HG02798 (cell line): ENCODE measurements around the gene DOCK1.
"Not testable (repeated sequence)": the region's sequence is repeated elsewhere in the genome, so short reads cannot be mapped to it uniquely, and the experiment has no call there.

Experiments used
- ATAC-seq: cut with Tn5 transposase; IDR thresholded peaks from one replicate; pipeline ENCODE4 v1.9.1; 2021; ENCODE audit warnings: mild to moderate bottlenecking; ENCODE audit not compliant: unreplicated experiment, poor library complexity

DOCK1 gene

DNA sequence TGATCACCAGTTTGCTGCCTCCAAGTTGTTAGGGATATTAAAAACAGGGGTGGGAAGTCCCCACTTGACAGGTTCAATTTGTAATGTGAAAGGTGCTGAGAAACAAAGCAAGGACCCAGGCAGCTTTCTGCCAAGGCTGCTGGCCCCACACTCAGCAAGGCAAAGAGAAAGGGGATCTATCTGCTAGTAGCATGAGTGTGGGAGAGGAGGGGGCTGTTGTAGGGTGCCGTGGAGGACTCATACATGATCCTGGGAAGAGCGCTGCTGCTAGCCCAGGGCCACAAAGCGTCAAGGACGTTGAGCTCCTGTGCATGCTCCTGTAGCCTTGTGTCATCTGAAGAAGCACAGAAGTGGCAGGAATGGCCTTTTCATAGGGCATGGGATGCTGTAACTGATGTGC lies 387.7 kb downstream of the DOCK1 start:
- ATAC-seq: no peak

DNA sequence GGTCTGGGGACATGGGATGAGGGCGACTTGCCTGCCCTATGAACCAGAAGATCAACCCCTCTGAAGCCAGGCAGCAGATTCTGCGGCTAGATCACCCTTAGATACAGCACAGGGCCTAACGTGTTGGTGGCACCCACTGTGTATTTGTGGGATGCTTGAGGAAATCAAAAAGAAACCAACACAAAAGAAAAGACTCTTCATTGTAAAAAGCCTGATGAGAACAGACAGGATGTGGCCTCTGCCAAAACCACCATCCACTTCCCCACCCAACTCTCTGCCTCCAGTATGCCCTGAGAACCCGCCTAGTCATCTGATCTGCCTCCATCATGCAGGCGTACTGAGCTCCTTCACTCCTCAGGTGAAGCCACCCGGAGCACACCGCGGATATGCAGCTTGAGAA lies 388.4 kb downstream of the DOCK1 start:
- no peak for ATAC-seq

DNA sequence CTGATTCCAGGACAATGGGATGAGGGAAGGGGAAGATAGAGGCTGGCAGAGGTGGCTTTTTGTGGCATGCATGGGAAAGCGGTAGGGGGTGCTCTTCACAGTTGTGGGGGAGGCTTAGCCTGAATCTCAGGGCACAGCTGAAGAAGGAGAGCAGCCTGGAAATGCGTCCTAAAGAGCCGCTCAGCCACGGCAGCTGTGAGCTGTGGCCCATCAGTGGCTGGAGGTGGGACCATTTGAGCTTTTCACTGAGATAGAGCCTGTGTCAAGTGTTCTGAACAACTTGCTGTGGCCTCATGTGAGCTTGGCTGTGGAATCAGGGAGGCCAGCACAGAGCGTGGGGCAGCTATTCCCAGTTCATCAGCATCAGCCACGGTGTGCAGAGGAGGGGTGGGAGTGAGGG lies 391.5 kb downstream of the DOCK1 start:
- ATAC-seq: no peak

DNA sequence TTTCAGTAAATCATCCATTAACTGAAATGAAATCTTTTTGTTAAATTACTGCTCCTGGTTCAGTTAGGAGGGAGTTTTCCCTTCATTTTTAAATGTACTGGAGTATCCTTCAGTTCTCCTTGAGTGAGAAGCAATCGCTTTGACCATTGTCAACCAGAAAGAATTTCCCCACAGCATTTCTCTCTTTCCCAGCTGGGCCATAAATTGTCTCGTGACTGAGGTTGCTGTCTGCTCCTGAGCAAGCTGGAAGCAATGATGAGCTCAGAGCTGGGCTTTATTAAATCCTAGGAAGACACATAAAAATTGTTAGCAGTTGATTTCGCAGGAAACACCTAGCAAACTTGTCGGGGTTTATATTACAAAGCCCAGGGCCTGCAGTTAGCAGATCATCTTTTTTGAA lies 393.2 kb downstream of the DOCK1 start:
- no peak for ATAC-seq

DNA sequence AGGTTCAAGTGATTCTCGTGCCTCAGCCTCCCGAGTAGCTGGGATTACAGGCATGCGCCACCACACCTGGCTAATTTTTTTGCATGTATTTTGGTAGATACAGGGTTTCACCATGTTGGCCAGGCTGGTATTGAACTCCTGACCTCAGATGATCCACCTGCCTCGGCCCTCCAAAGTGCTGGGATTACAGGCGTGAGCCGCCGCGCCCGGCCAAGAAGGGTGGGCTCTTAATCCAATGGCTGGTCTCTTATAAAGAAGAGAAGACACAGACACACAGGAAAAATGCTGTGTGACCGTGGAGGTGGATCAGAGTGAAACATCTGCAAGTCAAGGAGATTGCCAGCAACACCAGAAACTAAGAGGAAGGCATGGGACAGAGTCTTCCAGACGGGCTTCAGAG lies 394.0 kb downstream of the DOCK1 start:
- ATAC-seq: not testable (repeated sequence)

DNA sequence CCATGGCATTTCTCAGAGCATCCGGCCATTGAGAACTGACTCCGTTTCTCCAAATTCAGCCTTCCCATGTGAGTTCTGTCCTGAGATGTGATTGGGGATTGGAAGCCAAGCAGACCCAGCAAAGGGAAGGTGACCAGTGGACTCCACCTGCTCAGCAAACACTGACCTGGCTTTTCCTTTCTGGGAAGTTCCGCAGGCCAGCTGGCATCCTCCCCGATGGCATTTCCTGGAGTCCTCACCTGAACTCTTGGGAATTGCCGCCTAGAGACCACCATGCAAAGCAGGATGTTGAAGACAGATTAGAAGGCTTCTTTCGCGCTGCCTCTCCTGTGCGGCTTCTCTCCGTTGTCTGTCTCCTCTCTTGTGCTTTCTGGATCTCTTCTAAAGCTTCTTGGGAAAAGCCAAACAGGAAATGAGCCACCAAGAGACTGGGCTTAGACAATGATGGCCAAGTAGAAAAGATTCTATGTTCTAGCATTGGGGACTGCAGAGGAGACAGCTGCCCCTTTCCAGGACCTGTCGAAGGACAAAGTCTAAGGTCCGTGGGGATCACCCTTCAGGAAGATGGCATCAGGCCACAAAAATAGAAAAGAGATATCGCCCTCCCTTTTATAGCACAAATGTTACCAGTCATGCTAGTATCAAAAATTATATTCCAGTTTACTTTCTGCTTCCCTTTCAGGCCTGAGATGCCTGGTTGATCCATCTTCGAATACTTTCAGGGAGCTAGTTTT lies 394.9 kb downstream of the DOCK1 start:
- no peak for ATAC-seq

DNA sequence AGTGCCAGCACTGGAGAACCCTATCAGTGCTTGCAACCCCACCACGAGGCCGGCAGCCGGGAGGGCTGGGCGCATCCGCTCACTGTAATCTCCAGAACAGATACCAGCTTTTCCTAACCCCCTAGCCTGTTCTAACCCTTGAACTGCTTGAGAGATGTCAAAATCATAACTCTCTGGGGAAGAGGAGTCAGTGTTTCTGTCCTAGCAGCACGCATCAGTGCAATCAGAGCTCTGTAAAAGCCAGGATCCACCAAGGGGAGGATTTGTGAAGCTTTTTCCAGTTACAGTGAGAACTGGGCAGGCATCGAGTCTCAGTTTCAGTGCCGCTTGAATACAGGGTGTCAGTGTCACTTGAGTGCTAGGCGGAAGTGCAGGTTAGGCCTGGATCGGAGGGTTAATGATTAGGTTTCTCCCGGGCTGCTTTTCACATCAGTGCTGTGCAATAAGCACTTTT lies 395.7 kb downstream of the DOCK1 start:
- no peak for ATAC-seq

DNA sequence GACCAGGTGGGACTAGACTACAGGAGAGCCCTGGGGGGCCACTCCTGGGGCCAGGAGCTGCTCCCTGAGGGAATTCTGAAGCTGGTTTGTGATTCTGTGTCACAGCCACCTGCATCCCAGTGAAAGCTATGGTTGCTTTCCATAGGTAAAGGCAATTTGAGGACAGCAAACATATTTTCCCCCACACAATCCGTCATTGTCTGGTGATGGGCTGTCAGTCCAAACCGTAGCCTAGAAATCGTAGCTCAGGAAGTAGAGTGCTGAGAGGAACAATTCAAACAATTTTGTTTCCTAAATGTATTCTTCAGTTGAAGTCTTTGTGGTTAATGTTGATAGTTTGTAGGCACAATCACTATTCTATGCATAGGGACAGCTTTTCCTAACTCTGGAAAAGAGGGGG lies 397.1 kb downstream of the DOCK1 start:
- no peak for ATAC-seq

DNA sequence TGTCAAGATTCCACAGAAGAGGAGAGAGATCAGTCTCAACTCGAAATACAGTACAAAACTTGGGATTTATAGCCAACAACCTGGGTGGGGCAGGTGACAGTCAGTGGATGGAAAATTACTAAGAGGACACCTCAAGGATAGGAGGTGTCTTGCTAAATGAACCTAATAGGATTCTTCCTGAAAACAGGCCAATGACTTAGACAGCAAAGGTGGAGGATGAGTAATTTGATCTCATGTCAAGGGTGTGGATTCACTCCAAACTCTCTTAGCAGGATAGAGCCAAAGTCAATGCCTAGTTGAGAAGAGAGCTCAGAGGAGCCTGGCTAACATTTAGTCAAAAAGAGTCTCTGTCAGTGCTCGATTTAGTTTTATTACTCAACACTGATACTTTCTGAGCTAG lies 397.9 kb downstream of the DOCK1 start:
- no peak for ATAC-seq

DNA sequence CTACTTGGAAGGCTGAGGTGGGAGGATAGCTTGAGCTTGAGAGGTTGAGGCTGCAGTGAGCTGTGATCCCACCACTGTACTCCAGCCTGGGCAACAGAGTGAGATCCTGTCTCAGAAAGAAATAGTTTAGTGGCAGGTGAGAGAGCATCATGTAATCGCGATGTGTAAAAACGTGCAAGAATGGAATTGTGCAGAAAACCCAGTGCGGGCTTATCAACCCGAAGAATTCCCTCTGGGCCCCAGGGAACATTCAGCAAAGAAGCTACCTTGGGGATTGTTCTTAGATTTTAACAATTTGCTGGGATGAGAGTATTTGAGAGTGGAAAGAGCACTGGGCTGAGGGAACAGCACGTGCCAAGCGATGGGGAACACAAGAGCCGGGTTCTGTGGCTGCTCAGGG lies 398.5 kb downstream of the DOCK1 start:
- no peak for ATAC-seq

DNA sequence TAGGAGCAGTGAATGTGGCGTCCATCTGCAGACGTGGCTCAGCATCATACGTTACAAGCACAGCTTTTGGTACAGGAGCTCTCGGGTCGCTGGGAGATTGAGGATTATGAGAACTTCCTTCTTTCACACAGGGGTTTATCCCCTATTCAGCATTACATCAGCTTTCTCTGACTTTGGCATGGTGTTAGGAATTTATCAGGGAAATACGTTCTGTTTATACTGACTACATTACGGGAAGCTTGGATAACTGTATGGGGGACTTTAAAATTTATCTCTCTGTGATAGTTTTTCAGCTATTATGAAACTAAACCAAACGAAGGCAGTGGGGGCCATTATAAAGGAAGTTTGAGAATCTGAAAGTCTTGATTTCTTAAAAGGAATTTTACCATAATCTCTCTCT lies 401.3 kb downstream of the DOCK1 start:
- ATAC-seq: no peak

DNA sequence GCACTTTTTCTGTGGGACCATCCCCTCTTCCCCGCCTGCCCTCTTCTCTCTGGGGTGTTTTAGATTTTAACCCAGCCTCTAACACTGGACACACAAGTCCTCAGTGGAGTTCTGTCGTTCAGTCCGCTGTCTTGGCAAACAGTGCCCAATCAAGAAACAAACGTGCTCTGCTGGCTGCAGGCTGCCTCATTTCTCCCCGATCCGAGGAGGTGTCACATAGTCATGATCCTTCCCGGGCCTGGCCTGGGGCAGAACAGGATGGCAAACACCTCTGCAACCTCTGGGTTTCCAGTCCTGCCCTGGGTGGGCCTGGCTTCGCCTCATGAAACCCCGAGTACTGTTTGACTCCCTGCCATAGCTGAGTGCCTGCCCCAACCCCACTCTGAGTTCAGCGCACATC lies 402.1 kb downstream of the DOCK1 start:
- no peak for ATAC-seq

DNA sequence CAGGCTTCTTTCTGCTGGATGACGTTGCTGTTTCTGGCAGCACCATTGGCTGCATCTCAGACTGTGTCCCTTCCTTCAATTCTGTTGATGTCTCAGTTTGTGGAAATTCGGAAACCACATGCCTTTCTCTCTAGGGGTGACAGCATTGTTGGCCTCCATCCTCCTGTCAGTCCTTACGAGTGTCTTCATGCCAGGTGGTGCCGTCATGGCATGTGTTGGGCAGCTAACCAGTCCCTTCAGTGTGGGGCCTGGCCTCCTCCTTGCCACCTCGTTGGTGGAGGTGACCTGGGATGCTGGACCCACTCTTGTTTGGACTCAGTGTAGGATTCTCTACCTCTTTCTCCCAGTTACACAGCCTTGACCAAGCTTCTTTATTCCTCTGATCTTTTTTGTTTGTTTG lies 402.8 kb downstream of the DOCK1 start:
- no peak for ATAC-seq

DNA sequence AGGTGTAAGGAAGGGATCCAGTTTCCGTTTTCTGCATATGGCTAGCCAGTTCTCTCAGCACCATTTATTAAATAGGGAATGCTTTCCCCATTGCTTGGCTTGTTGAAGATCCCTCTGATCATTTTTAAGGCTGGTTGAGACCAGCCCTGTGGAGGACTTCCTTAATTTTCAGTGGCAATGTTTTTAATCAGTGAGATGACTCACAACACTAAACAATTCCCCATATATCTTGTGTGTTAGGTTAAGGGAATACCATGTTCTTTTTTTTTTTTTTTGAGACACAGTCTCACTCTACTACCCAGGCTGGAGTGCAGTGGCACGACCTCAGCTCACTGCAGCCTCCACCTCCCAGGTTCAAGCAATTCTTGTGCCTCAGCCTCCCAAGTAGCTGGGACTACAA lies 404.4 kb downstream of the DOCK1 start:
- not testable (repeated sequence) for ATAC-seq

DNA sequence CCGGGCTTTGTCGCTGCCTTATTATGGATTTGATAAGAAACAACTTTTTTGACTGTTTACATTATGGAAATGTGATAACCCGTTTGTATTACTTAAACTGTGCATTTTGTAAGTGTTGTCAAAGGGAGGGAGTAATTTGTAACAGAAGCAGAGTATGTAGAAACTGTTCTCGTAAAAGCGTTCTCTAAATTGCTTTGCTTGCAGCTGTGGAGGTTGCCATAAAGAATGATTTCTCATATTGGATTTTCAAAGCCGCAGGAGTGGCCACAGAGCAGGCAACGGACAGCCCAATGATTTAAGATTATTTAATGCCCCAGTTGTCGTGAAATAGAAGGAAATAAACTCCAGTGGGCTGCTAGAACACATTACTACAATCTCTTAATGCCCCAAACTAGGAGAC lies 405.2 kb downstream of the DOCK1 start:
- ATAC-seq: no peak

DNA sequence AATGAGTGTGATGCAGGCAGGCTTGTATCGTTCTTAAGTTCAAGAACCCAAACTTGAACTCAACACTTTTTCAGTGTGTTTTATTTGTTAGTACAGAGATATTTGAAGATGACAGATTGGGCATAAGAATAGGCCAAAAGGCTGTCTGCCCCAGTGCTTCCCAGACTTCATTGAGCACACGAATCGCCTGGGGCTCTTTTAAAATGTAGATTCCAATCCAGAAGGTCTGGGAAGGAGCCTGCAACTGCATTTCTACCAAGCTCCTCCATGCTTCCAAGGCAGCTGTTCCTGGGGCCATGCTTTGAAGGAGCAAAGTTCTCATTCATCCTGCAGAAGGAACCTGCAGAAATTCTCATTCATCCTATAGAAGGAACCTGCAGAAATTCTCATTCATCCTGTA lies 405.7 kb downstream of the DOCK1 start:
- ATAC-seq: no peak

DNA sequence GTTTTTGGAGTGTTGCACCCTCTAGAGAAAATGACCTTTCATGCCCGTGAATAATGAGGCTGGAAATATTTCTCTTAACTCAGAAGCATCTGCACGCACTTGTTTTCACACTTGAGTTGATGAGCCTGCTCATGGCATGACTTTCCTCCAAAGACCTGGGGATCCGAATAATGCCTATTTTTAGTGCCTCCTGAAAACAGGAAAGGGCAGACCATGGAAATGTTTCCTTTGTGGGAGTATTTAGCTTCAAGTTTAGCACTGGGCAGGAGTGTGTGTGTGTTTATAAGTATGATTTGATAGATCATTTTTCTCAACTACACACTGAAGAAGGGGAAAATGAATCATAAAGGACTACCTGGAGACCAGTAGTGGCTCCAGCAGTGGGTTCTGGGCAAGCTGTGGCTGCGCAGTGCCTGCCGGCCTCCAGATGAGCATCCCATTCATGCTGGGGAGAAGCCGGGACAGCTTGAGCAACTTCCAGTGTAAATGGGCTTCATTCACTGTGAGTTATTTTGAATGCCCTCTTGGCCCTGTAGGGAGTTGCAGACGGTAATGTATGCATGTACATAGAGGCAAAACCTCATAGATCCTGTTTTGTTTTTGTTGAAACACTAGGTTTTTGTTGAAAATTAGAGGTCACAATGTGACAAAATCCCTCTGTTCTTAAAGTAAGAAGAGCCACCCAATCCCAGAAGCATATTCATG lies 408.9 kb downstream of the DOCK1 start:
- ATAC-seq: no peak

DNA sequence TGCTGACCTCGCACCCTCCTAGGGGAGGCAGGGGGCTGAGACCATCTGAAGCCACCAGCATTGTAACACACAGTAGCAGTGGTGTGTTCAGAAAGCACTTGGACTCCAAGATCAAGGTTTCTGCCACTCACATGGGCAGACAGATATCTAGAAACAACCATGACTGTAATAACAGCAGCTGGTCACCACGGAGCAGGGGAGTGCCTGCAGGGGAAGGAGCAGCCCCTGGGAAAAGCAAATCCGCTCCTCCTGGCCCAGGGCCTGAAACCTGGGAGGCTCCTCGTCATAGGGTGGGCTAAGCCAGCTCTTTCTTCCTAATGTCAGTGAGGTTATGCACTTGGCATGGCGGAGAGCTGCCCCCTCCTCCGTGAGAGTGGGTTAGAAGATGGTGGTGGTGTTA lies 409.6 kb downstream of the DOCK1 start:
- no peak for ATAC-seq

DNA sequence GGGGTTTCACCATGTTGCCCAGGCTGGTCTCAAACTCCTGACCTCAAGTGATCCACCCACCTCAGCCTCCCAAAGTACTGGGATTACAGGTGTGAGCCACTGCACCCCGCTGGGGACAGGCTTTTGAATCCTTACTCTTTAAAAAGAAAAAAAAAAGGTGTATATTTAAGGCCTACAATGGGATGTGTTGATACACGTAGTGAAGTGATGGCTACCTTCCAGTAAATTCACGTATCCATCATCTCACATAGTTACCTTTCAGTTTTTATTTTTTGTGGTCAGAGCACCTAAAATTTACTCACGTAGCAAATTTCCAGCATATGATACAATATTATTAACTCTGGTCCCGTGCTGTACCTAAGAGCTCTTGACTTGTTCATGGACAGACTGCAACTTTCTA lies 410.7 kb downstream of the DOCK1 start:
- no peak for ATAC-seq

DNA sequence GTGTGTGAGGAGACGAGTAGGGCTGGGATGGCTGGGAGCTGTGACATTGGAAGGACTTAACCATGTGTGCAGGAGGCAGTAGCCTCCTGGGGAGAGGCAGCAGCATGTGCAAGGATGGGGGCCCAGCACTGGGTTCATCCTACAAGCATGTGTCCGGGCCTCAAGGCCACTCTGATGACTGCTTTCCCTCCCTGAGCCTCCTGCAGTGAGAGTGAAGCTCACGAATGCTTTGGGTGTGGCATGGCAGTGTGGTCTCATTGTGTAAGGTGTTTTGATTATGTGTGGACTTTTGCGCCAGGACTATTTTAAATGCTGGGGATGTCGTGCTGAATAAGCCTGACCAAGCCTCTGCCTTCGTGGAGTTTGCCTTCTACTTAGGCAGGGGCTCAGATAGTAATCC lies 413.2 kb downstream of the DOCK1 start:
- ATAC-seq: no peak

DNA sequence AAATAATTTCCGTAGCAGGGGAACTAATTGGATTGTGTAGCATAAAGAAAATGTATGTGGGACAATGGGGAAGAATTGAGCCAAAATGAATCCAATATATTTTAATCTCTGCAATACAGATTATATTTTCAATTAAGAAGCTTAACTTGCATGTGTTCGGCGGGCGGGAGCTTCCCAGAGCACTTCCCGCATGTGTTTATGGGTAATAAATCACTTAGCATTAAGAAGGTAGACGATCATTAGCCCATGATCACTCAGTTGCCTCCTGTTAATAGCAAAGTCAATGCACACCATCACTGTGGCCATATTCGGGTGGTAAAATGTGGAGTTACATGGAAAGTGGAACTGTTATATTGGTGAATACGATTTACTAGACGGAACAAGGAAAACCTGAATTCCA lies 414.0 kb downstream of the DOCK1 start:
- ATAC-seq: no peak

DNA sequence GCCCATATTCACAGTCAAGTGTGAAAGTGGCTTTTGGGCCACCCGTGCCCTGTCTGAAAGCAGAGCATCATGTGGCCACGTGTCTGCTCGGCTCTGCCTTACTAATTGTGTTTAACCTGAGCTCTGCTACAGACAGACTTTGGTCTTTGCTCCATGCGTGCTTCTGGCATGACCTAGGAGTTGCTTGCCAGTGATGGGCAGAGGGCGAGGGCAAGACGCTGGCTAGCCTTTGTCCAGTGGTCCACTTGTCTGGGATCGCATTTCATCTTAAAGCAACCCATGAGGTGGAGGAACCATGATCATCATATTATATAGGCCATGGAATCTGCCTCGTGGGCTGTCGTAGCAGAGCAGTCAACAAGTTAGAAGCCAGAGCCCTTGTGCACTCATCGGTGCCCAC lies 414.5 kb downstream of the DOCK1 start:
- no peak for ATAC-seq
